Sciatic nerve (tissue), 2 donors: ENCODE data around the gene ZNF501. TPM values are rescaled to one million over a fixed set of nuclear protein-coding genes. Genes with fewer than 3 reads are reported as not detected.
A peak's percentile ranks its signal among the peaks of the same experiment; 100 is the strongest.

Experiments
- ATAC-seq: fragments of 200-7000 bp; cut with Tn5 transposase; one replicate; pipeline ENCODE4 v1.9.1; 2020; ENCODE audit warnings: mild to moderate bottlenecking, moderate library complexity
- DNase-seq: peaks from one replicate; pipeline ENCODE4 v3.0.0-alpha.2; 2020; ENCODE audit warnings: low spot score
- intact Hi-C: fragments of 100-400 bp; cut with DNase I; formaldehyde crosslinking; loops from one replicate; pipeline ENCODE4 v1.14.2; 2022
- total RNA-seq: library from RNA; stranded (reverse); fragmentation: NEBNext Ultra II Directional; extraction: Animal tissue kit (Norgen Biotek cat#: 25700); gene quantifications from one replicate; pipeline ENCODE4 v1.2.1, GENCODE V29; 2021
- donor health status: DM: no; HTN: no; CAD: no.
- donor health status: DM: no; HTN: no; CAD: no.

Gene ZNF501
- total RNA-seq, result 7.2 TPM

GRCh38 chr3:44729384-44729910 lies at the start of gene ZNF501:
Gene ZNF501, plus strand, starts transcription at chr3:44729635. Its CDS starts 4,787 bp downstream, at chr3:44734422.
- DNase-seq (peak; percentile 94), ATAC-seq (peak; percentile 100)
- intact Hi-C loops, result no loop called here

DNA sequence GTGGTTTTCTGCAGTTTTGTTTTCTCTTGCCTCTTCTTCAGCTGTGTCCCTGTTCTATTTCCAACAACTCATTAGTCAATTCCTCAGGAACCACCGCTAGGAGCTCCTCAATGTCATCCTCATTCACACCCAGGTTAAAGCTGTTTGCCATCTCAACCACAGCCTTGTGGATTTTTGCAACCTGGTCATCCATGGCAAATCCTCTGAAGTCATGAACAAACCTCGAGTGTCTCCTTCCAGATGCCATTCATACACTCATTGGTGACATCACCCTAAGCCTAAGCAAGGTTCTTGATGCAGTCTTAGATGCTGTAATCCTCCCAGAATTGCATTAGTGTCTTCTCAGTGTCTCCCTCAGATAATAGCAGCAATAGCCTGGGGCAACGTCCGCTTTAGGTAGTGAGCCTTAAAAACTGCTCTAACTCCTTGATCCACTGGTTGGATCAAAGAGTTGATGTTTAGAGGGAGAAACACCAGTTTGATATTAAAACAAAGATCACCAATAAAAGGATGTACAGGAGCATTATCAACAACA lies 48.4 kb upstream of the ZNF501 start:
- no peak for DNase-seq
- ATAC-seq, result no peak
- intact Hi-C loops, result no loop called here

GRCh38 chr3:44682182-44682896 lies 47.1 kb upstream of the ZNF501 start:
- intact Hi-C loops, result no loop called here
- DNase-seq (no peak), ATAC-seq (no peak)

DNA sequence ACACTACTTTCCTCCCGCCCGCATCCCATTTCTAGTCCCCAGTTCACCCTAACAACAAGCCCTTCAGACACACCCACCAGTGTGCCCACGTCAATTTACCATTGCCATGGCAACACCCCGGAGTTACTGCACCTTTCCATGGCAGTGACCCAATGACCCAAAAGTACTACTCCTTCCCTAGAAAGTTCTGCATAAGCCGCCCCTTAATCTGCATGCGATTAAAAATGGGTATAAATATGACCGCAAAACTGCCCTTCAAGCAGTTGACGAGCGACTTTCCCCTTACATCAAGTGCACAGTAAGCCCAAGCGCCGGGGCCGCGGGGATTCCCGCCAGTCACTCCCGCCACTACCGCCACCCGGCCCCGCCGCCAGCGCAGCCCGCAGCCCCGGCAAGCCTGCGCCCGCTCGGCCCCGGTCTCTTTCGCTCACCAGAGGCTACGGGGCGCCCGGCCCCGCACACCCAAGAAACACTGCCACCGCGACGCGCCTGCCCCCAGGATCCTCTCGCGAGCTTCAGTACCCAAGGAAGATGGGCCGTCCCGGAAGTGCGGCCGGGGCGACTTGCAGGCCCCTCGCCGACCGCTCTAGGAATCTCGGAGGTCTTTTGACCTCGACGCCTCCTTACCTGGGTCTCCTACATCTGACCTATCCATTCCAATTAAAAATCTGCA lies 44.2 kb upstream of the ZNF501 start:
- intact Hi-C loops, result no loop called here
- ATAC-seq (peak; percentile 94), DNase-seq (peak; percentile 75)

DNA sequence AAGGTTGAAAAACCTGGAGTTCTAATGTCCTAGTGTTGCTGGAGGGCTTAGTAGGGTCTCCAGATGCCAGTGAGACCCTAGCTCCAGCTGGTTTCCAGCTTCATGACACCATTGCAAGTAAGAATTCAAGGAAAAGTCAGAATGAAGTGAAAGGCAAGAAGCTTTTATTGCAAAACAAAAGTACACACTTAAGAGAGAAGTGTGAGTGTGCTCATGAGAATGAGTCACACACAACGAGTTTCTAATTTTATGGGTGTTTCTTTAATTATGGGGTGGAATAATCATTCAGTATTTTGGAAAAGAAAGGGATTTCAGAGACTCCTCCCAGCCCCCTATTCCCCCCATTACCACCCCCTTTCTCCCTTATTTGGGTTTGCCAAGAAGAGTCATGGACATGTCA lies 41.5 kb upstream of the ZNF501 start:
- no peak for DNase-seq
- intact Hi-C loops, result no loop called here
- no peak for ATAC-seq

- ATAC-seq, result peak; percentile 99
- intact Hi-C loops, result no loop called here
- peak; percentile 89 for DNase-seq
Measured at GRCh38 chr3:44712455-44713075, 16.9 kb upstream of the ZNF501 start, which contains the start of gene ZNF502. Gene ZNF502, plus strand, starts transcription at chr3:44712660. Its CDS starts 7,602 bp downstream, at chr3:44720262.

DNA sequence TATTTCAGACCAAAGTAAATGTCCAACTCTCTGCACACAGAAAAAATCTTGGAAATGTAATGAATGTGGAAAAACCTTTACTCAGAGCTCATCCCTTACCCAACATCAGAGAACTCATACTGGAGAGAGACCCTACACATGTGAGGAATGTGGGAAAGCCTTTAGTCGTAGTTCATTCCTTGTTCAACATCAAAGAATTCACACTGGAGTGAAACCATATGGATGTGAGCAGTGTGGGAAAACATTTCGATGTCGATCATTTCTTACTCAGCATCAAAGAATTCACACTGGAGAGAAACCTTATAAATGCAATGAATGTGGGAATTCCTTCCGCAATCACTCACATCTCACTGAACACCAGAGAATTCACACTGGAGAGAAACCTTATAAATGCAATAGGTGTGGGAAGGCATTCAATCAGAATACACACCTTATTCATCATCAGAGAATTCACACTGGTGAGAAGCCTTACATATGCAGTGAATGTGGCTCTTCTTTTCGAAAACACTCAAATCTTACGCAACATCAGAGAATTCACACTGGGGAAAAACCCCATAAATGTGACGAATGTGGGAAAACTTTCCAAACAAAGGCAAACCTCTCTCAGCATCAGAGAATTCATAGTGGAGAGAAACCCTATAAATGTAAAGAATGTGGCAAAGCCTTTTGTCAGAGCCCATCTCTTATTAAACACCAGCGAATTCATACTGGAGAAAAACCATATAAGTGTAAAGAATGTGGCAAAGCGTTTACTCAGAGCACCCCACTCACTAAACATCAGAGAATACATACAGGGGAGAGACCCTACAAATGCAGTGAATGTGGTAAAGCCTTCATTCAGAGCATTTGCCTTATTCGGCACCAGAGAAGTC lies 8.0 kb upstream of the ZNF501 start:
- DNase-seq (no peak), ATAC-seq (no peak)
- intact Hi-C loops, result no loop called here

DNA sequence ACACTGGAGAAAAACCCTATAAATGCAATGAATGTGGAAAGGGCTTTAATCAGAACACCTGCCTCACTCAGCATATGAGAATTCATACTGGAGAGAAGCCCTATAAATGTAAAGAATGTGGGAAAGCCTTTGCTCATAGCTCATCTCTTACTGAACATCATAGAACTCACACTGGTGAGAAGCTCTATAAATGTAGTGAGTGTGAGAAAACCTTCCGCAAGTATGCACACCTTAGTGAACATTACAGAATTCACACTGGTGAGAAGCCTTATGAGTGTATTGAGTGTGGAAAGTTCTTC lies 7.4 kb upstream of the ZNF501 start:
- no peak for DNase-seq
- ATAC-seq, result no peak
- intact Hi-C loops, result no loop called here

DNA sequence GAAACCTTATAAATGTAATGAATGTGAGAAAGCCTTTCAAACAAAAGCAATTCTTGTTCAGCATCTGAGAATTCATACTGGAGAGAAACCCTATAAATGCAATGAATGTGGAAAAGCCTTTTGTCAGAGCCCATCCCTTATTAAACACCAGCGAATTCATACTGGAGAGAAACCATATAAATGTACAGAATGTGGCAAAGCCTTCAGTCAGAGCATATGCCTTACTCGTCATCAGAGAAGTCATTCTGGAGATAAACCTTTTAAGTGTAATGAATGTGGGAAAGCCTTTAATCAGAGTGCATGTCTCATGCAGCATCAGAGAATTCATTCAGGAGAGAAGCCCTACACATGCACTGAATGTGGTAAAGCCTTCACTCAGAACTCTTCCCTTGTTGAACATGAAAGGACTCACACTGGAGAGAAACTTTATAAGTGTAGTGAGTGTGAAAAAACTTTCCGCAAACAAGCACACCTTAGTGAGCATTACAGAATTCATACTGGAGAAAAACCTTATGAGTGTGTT lies 5.3 kb downstream of the ZNF501 start:
- intact Hi-C loops, result no loop called here
- DNase-seq (no peak), ATAC-seq (no peak)

DNA sequence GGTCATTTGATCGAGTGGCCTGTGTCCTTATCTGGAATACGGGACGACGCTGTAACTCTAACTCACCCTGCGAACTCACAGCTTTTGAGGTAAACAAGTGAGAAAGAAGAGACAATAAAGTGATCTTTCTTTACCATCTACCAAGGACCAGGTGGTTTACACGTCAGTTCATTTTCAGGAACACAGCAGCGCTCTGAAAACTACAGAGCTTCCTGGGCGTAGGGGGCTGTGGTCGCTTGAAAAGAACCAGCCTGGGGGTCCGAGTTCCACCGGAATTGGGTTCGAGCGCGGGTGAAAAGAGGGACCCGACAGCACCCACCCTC lies 31.6 kb downstream of the ZNF501 start:
- intact Hi-C loops, result no loop called here
- DNase-seq, result no peak
- ATAC-seq, result no peak

DNA sequence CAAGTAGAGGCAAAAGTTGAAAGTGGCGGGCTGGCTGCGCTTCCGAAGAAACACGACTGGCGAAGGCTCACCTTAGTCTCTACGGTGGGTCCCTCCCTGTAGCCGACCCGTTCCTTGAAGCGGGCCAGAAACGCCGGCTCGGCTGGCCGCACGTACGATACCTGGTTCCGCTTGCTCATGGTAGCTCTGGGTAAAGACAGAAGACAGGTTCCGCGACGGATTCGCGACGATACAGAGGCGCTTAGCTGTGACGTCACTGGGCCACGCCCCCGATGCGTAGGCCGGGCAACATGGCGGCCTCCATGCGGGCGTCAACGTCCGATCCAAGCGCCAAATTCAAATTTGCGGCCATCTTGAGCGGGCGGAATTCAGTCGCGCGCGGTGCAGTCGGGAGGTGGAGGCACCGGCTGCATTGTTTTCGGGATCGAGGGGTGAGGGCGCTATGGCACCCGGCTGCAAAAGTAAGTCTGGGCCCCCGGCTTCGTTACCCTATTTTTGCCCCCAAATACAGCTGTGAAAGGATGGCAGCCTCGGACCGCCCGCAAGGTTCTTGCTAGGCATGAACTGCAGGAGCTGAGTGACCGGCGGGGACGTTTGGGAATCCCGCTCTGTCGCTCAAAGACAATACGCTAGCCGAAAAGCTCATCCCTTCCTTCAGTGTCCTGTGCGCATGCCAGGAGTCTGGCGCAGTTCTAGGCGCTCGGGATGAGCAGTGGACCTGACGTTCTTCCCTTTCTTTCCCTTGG lies 32.2 kb downstream of the ZNF501 start, which contains the start of the genes KIAA1143 and KIF15:
Gene KIAA1143 (minus strand): TSS at position 196 of the 746 bp plus-strand sequence. CDS start 17 bp downstream, at position 179.
Gene KIF15 (plus strand): TSS at position 371 of the 746 bp plus-strand sequence. CDS start 72 bp downstream, at position 443.
- intact Hi-C loops, result no loop called here
- DNase-seq, result peak; percentile 99
- peak; percentile 100 for ATAC-seq

DNA sequence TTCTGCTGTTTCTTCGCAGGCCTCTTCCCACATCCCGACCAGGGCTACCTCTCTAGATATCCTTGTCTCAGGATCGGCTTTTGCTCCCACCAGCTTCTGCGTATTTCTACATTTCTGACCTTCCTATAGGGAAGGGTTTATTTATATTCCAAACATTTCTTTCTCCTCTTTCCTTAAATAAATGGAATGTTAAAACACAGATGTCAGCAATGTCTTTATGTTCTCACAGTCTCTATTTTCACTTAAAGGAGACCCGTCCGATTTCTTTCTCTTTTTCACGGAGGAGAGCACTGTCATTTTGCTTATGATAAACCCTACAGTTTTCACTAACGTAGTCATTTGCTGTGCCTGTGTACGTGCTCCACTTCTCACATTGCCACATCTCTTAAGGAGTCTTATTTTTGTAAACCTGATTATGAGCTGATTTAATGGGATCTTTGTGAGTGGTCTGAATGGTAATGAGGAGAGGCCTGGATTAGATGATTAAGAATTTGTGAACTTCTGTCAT lies 32.8 kb downstream of the ZNF501 start:
- intact Hi-C loops, result no loop called here
- DNase-seq (no peak), ATAC-seq (no peak)

- intact Hi-C loops, result no loop called here
- ATAC-seq (no peak), DNase-seq (no peak)
Measured at GRCh38 chr3:44762690-44763089, 33.3 kb downstream of the ZNF501 start.

GRCh38 chr3:44764248-44764647 lies 34.8 kb downstream of the ZNF501 start:
- ATAC-seq, result no peak
- DNase-seq, result no peak
- intact Hi-C loops, result no loop called here

- intact Hi-C loops, result loop anchor here (5.0 kb wide), 1 partner anchor 974 kb away; no protein-coding TSS in a partner anchor
- DNase-seq (no peak), ATAC-seq (no peak)
Measured at GRCh38 chr3:44771424-44772098, 42.1 kb downstream of the ZNF501 start.

DNA sequence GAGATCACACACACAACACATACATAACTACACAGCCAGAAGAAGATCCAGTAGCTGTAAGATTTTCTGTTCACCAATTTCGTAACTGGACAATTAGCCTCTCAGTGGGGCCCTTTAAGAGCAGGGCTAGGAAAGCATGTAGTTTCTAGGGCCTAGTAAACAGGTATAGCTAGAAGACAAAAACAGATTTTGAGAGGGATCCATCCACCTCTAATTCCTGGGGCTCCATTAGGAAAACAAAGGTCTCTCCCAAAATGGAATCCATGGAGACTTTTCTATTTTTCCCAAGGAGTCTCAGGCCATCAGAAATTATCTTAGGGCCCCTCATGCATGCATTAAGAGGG lies 42.6 kb downstream of the ZNF501 start:
- DNase-seq (no peak), ATAC-seq (no peak)
- intact Hi-C loops, result loop anchor here (5.0 kb wide), 1 partner anchor 975 kb away; no protein-coding TSS in a partner anchor

DNA sequence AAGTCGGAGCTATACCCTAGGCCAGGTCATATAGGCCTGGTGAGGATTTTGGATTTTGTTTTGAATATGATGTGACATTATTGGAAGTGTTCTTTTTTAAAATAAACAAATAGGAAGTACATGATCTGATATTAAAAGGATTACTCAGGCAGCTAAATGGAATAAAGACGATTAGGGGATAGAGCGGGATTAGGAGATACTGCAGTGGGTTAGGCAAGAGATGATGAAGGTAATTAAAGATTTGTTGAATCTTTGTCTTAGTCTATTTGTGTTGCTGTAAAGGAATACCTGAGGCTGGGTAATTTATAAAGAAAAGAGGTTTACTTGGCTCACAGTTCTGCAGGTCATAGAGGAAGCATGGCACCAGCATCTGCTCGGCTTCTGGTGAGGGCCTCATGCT lies 53.5 kb downstream of the ZNF501 start:
- DNase-seq (no peak), ATAC-seq (no peak)
- intact Hi-C loops, result no loop called here
